GM19025 (cell line): ENCODE results near the gene LRRC3C.

Experiments
- ATAC-seq: cut with Tn5 transposase; IDR thresholded peaks from one replicate; pipeline ENCODE4 v1.9.1; 2021; ENCODE audit warnings: mild to moderate bottlenecking, low read depth, moderate library complexity; ENCODE audit not compliant: unreplicated experiment

LRRC3C gene

GRCh38 chr17:39923836-39924690 lies 3.5 kb upstream of the LRRC3C start:
- no peak for ATAC-seq

- no peak for ATAC-seq
Observed at GRCh38 chr17:39924691-39925055, 2.9 kb upstream of the LRRC3C start.

DNA sequence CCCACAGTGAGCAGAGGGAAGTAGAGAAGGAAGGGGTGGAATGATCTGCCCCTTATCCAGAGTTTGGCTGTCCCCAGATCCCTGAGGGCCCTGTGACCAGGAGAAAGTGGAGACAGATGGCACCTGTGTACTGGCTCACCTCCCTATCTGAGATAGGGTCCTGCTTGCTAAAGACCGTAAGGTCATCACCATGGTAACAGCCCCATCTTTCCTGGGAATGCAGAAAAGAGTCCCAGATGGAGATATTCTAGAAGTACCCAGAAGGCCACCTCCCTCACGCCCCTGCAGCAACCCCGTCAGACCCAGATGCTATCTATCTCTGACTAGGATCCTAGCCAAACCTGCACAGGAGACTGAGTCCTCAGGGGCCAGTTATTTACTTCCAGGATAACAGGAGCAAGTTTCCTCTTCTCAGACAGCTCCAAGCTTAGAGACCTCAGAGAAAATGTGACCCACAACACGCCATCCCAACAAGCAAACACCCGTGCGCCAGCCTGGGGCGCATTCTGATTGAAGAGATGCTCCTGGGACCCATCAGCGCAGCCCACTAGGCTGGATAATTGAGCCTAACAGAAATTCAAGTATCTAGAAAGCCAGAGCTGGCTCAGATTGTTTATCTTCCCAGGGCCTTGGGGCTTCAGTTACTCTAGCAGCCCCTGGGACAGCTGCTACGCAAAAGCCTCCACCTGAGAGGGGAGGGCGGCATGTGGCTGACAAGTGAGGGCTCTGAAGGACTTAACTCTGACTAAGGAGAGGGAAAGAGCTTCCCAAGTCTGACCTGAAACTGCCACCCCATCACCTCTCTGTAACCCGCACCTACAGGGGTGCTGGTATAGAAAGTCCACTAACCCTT lies 2.0 kb upstream of the LRRC3C start:
- ATAC-seq = no peak

GRCh38 chr17:39926135-39926587 lies 1.4 kb upstream of the LRRC3C start:
- ATAC-seq = no peak

DNA sequence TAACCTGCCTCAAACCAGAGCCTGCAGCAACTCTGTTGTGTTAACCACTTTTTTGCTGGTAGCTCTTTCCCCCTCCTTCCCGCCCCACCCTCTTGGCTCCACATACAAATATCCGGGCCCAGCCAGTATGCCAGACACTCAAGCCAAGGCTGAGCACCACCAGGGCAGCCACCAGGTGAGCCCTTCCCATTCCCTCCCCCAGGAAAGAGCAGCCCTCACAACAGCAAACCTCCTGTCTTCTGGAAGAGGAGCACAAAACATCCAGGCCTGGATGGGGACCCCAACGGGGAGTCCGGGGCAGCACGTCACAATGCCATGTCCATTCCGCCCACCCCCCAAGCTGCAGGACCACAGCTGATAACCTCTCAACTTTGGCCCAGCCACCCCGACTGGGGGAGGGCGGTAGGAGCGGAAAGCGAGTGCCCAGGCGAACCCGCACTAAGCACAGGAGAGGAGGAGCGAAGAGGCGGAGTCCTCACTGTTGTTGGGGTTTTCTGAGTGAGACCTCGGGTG lies 888 bp upstream of the LRRC3C start:
- ATAC-seq = no peak

DNA sequence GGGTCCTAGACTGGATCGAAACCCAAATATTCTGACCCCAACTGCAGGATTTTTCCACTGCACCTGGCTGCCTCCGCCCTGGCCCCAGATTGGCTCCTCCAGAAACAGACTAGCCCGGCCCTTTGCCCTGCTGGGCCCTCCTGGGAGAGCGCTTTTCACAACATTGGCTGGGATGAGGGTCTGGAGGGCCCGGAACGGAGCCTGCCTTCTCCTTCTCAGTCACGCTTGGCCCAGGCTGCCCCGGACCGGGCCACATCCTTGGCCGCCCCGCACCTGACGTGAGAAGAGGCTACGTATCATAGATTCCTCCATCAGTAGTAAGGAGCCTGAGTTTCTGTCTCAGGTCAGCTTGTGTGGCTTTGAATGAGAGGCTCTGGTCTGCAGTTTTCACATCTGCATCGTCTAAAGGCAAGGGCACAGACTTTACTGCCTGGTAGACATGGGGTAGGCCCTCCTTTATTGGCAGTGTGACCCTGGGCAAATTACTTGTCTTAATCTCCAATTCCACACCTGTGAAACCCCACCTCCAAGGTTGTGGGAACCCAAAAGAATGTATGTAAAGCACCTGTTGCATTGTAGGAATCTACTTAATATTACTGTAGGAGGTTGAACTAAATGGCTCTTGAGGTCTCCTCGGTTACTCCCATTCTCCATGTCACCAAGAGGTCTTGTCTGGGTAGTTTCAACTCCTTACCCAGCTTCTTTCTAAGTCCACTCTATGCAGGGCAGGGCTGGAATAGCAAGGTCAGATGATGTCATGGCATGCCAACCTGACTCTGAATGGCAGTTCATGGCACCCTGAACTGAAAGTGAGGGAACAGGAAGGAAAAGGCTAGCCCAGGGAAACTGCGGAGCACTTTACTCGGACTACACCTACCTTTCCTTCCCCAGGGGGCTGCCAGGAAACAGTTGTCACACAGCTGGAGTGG lies 661 bp downstream of the LRRC3C start:
- peak; percentile 18 for ATAC-seq

DNA sequence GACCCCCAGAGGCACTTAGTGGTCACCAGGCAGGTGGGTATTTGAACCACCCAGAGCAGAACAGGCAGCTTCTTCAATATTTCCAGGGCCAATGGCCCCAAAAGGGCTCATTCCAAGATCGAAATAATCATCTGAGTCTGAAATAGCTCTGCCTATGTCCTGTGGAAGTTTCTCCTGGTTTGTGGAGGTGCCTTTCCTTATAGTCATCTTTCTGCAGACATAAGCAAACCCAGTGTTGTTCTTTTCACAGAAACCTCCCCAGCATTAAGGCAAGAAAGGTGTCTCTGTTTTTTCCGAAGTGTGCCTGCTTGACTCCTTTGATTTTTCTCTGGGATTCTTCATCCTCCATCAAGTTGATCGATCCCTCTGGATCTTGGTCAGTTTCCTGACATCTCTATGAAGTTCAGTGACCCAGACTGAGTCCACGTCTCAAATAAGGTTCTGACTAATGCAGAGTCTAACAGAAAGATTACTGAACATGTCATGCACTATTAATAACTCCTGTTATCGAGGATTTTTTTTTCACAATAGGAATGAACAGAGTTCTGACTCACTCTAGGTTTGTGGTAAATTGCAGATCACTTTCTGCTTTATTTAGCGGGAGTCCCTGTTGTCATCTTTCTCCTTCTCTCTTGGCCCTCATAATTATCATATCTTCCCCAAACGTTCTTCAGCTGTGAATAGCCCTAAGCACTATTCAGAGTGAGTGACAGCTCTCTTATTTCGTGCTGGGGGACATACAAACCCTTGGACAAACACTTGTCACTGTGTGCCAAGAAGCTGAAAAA lies 1.5 kb downstream of the LRRC3C start:
- ATAC-seq = no peak

- no peak for ATAC-seq
Observed at GRCh38 chr17:39929646-39930407, 2.3 kb downstream of the LRRC3C start.

GRCh38 chr17:39933912-39934311 lies 6.4 kb downstream of the LRRC3C start:
- ATAC-seq = no peak

GRCh38 chr17:39934324-39934723 lies 6.8 kb downstream of the LRRC3C start:
- ATAC-seq = no peak

GRCh38 chr17:39935909-39936308 lies 8.4 kb downstream of the LRRC3C start:
- no peak for ATAC-seq

DNA sequence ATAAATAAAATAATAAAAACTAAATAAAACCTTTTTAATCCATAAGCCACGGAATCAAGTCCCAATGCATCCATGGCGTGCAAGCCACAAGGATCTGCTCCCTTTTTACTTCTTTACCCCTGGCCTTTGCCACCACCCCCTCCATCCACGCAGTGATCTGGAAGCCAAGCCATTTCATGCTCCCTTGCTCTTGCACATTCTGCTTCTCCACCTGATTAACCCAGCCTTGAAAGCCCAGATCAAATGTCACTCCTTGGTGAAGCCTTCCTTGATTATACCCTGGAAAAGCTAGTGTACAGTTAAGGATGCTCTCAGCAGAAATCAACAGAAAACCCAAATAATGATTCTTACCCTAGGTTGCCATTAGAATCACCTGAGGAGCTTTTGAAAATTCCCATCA lies 9.9 kb downstream of the LRRC3C start:
- no peak for ATAC-seq

DNA sequence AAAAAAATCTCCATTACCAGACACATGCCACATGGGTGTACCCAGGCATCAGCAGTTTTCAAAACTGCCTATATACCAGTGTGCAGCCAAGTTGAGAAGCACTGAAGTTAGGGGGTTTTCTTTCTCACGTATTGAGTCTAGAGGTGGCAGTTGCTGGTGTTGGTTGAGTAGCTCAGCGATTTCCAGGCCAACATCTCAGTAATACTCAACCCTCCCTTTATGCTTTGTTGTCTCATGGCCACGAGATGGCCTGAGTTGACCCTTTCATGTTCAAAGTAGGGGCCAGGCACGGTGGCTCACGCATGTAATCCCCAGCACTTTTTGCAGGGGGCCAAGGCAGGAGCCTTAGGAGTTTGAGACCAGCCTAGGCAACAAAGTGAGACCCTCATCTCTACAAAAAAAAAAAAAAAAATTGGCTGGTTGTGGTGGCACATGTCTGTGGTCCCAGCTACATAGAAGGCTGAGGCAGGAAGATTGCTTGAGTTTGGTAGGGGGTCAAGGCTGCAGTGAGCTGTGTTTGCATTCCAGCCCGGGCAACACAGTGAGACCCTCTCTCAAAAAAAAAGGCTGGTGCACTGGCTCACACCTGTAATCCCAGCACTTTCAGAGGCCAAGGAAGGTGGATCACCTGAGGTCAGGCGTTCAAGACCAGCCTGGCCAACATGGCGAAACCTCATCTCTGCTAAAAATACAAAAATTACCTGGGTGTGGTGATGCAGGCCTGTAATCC lies 10.8 kb downstream of the LRRC3C start:
- no peak for ATAC-seq

- no peak for ATAC-seq
Observed at GRCh38 chr17:39939106-39939505, 11.6 kb downstream of the LRRC3C start.

DNA sequence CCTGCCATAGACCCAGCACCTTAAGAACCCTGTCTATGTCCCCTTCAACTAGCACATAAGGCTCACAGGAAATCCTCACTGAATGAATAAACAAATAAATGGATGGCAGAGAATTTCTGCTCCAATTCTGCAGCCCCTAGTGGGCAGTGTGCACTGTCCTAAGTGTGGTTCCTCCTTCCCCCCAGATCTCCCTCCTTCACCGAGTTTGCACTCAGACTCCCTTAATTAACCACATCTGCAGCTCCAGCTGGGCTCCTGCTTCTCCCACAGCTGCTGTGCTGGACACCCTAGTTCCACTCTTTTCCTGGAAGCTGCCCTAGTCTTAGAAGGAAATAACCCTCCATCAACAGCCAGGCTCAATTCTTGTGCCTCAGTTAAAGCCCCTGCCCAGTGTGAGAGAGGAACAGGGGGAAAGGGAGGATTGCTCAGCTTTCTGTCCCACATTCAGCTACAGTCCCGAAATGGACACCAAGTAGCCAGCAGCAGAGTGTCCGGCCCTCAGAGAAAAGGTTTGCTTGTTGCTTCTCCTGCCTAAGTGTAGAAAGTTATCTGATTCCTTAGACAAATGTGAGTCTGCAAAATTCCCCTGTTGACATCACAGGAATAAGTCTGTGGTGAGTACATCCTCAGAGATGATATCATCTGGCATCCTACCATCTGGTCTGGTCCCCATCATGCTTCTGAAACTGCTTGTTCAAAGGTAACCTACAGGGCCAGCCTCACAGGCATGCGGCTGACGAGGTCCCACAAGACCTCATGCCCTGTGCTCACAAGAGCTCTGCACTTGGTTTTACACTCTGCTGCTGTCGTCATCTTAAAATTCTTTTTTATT lies 12.3 kb downstream of the LRRC3C start:
- peak; percentile 54 for ATAC-seq

- no peak for ATAC-seq
Observed at GRCh38 chr17:39943702-39944392, 16.3 kb downstream of the LRRC3C start.

GRCh38 chr17:39944393-39944711 lies 16.8 kb downstream of the LRRC3C start:
- no peak for ATAC-seq
